Prostate gland (tissue), 2 donors: ENCODE data around the gene IL9R.

Source experiments
- POLR2A ChIP-seq: fragments of 450-650 bp; IDR thresholded peaks from one replicate; pipeline ENCODE4 v1.6.1; 2016; ENCODE audit warnings: antibody characterized with exemption, mild to moderate bottlenecking
- POLR2AphosphoS5 ChIP-seq: sonication (generic); formaldehyde crosslinking; IDR thresholded peaks from one replicate; pipeline ENCODE4 v1.6.1; 2017; ENCODE audit warnings: antibody characterized with exemption
- TF ChIP-seq, protein P1 (sequence below), 4 experiments: fragments of 200-600 bp in 2 of 4; fragments of 450-650 bp in 2 of 4; sonication (generic) in 2 of 4; IDR thresholded peaks; 1 replicate in 3 of 4; 2 replicates in 1 of 4; pipeline ENCODE4 v1.5.1; 2016 to 2019; ENCODE audit warnings: antibody characterized with exemption in 4 of 4, mild to moderate bottlenecking in 2 of 4, moderate library complexity in 2 of 4

DNA sequence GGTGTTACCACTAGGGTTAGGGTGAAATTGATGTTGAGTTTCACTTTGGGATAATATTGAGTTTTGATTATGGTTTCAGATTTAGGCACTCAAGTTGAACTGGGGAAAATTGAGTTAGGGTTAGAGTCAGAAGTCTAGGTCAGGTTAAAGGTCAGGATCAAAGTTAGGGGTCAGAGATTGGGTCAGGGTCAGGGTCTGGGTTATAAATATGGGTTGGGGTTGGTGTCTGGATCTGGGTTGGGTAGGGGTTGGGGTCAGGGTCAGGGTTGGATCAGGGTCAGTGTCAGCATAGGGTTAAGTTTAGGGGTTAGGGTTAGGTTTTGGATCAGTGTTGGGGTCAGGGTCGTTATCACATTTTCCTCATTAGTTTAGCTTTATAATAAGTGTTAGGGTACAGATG lies 42.7 kb upstream of the IL9R start:
- TF ChIP-seq, protein P1, sequence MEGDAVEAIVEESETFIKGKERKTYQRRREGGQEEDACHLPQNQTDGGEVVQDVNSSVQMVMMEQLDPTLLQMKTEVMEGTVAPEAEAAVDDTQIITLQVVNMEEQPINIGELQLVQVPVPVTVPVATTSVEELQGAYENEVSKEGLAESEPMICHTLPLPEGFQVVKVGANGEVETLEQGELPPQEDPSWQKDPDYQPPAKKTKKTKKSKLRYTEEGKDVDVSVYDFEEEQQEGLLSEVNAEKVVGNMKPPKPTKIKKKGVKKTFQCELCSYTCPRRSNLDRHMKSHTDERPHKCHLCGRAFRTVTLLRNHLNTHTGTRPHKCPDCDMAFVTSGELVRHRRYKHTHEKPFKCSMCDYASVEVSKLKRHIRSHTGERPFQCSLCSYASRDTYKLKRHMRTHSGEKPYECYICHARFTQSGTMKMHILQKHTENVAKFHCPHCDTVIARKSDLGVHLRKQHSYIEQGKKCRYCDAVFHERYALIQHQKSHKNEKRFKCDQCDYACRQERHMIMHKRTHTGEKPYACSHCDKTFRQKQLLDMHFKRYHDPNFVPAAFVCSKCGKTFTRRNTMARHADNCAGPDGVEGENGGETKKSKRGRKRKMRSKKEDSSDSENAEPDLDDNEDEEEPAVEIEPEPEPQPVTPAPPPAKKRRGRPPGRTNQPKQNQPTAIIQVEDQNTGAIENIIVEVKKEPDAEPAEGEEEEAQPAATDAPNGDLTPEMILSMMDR (IDR thresholded peaks at IDR 0.05) = no peak
- TF ChIP-seq POLR2A (no peak), POLR2AphosphoS5 (no peak)
